GM18861 (cell line): Measurements from ENCODE around the gene FAT1.

Experiments used
- ATAC-seq: cut with Tn5 transposase; IDR thresholded peaks from one replicate; pipeline ENCODE4 v1.9.1; 2021; ENCODE audit not compliant: unreplicated experiment

Gene FAT1

DNA sequence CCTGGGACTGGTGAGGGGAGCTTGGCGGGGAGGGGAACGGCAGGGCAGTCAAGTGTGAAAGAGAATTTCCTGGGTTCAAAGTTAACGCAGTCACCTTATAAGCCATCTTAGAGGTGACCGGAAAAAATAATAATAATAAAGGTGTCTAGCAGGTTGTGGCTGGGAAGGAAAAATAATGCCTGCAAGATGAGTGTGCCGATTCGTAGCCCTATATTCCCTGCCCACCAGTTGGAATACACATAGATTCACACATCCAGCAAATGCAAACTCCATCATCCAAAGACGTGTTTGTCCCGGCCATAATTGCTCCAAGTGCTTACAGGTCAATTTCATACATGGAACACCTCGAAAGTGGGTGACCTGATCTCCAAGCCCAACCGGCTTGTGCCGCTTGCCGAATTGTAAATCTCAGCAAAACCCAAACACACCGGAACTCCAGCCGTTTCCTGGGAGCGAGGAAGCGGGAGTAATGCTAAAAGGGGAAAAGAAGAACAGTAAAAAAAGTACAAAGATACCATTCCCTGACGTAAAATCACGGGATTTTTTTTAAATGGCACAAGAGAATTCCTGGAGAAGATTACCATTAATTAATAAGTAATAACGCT, 1.3 kb upstream of the FAT1 start:
- ATAC-seq: no peak

- no peak for ATAC-seq
Observed at GRCh38 chr4:186724058-186724863, 605 bp upstream of the FAT1 start.

- ATAC-seq: no peak
Observed at GRCh38 chr4:186722796-186723291, 812 bp downstream of the FAT1 start.

DNA sequence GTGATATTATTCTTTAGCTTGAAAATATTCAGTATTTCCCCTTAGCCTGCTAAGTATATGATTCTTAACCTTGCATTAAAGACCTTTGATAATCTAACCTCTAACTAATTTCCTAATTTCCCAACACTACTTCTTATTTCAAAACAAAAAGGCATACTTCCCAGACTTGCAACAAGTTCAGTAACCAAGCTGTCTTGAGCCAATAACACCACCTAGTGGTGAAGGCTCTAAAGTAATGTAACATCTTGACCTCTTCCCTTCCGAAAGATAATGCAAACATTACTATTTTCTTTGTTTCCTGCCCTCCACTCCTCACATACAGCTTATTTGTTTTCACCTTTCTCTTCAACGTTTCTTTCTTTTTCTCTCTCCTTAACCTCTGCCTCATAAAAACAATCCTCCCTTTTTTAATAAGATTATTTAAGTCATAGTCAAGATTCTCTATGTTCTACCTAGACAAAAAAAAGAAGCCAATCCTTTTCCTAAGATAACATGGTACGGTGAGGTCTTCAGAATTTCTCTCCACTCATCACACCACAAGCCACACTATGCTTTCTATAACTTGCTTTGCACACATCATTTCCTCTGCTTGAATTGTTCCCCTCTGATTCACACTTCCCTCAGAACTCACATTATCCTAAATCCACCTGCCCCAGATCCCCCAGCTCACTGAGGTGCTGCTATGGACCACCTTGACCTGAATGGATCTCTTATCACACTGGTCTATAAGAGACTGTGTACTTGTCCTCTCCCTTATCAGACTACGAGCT, 3.5 kb downstream of the FAT1 start:
- no peak for ATAC-seq

GRCh38 chr4:186717556-186717955, 6.1 kb downstream of the FAT1 start:
- no peak for ATAC-seq

DNA sequence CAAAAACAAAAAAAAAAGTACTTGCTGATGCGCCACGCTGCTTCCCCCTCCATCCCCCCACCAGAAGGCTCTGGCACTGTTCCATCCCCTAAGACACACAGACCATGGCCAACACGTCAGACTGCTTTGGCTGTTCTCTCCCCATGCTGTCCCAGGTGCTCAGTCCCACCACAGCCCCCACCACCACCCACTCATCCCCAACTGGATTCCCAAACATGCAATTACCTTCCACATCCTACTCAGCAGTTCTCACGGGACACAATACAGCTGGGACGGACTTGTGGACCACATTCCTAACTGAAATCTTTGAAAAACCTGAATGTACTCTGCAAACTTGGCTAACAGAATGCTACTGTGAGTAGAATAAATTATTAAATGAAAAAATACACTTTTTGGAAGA, 8.6 kb downstream of the FAT1 start:
- no peak for ATAC-seq

DNA sequence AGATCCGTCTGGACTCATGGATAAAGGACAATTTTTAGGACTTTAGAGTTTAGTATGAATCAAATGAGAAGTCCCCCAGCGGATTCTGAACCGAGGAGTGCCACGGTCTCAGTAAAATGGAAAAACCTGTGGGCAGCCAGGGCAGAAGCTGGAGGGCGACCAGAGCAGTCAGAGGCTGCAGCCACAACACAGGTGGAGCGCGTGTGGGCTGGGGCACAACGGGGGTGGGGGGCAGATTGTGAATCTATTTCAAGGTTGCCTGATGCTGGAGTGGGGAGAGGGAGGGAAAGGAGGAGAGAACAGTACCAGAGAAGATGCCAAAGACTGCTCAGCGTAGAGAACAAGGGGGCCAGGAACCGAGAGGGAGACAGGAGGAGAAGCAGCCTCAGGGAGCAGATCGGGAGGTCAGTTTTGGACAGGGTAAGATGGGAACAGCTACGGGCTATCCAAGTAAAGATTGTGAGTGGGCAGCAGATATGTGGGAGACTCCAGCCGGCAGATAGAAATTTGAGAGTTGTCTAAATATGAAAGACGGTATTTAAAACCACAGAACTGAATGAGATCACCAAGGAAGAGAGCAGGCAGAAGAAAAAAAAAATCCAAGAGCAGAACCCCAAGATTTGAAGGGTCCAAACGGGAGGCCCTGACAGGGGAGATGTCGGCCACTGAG, 9.5 kb downstream of the FAT1 start:
- no peak for ATAC-seq

GRCh38 chr4:186712690-186713089, 11.0 kb downstream of the FAT1 start:
- no peak for ATAC-seq

DNA sequence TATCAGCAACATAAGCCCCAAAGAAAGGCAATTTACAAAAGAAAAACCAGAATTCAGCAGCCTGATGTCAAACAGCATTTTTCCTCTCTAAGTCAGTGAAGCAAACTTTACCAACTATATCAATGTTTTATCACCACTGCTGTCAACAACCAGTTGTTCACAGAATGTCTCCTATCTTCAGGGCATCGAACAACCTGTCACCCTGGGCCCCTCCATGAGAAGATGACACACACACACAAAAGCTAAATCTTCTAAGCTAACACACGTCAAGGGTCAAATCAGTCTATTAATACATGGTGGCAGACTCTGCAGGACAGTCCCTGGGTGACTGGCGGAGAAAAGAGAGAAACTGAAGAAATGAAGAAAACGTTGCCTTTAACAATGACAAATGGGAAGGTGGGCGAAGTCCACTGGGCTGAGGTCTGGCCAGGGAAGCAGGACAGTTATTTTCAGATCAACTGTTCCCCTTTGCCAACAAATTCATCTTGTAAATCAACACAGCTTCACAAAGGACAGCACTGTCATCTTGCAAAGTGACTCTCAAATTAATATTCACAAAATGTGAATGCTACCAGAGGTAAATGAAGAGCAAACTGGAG, 13.0 kb downstream of the FAT1 start:
- ATAC-seq: no peak

DNA sequence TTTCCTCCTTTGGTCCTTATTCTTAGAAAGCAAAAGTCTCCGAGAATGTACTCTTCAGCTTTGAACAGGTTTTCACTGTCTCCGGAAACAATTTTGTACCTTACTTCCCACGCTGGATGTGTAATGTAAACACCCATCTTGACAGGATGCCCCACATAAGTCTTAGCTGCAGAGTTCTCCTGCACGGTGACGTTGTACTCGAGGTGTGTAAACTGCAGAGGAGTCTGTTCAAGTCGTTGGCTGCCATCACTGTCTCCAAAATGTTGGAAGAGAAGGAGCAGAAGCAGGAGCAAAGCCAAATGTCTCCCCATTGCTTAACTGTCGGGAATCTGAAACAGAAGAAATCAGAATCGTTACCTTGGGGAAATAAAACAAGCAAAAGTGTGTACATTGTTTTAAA, 14.1 kb downstream of the FAT1 start:
- ATAC-seq: no peak

- ATAC-seq: no peak
Observed at GRCh38 chr4:186708554-186708953, 15.1 kb downstream of the FAT1 start.

GRCh38 chr4:186707996-186708395, 15.7 kb downstream of the FAT1 start:
- ATAC-seq: no peak

DNA sequence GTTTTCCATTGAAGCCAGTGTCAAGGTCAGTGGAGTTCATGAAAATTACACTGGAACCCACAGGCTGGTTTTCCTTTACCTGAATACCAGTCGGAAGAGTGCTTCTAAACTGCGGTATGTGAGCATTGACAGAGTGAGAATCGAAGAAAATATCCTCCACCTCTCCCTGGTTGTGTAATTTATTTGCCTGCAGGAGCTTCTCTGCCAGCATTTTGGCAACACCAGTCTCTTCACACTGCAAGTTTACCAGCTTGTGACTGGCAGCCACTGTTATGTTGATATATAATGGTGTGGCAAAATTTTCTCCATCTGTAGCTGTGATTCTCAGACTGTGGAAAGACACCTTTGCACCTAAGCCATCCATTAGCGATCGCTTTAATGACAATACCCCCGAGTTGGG, 16.1 kb downstream of the FAT1 start:
- no peak for ATAC-seq

DNA sequence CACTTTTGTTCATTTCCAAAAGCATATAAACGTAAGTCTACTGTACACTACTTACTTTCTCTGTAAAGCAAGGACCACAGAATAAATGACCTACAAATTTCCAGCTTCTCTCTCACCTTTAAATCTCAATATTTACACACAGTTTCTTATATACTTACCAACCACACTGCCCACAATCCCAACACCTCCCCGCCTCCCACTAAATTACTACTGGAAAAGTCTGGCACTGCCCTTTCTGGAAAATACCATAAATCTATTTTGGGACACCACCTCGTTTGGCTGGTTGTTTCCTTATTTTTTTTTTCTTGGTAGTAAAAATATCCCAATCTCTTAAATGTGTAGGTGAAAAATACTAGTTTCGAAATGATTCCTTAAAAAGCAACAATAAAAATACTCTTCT, 19.6 kb downstream of the FAT1 start:
- no peak for ATAC-seq

- no peak for ATAC-seq
Observed at GRCh38 chr4:186703510-186703909, 20.1 kb downstream of the FAT1 start.

DNA sequence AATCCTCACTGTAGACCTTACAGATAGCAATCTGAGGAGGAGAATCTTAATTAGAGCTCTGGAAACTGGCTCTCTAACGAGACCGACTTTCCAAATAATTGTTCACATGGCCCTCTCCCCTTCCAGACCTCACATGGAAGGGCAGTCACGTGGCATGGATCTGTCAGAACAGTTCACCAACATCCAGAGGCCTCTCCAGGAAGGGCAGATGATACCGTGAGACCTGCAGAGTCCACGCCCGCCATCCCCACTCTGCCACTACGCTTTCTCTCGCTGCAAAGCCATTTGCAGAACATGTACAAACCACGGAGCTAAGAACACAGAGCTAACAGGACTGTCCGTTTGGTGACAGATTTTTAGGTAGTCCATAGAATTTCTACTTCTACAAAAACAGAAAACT, 20.7 kb downstream of the FAT1 start:
- no peak for ATAC-seq

DNA sequence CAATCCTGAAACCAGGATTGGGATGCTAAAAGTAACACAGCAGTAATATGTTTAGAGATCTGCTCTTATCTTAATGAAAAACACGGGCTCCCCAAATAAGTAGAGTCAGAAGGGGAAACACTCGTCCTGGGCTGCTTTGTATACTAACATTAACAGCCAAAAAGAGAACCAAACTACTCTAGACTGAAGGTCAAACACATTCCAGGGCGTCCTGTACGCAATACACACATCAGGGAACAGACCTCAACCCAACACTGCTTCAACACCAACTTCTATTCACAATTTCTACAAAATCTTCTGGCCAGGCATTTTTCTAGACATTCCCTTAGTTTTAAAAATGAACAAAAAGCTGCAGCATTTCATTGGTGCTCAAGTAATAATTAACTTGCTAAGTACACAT, 21.4 kb downstream of the FAT1 start:
- ATAC-seq: no peak

GRCh38 chr4:186701788-186702187, 21.9 kb downstream of the FAT1 start:
- ATAC-seq: no peak

- no peak for ATAC-seq
Observed at GRCh38 chr4:186701273-186701672, 22.4 kb downstream of the FAT1 start.

GRCh38 chr4:186700746-186701145, 22.9 kb downstream of the FAT1 start:
- no peak for ATAC-seq

DNA sequence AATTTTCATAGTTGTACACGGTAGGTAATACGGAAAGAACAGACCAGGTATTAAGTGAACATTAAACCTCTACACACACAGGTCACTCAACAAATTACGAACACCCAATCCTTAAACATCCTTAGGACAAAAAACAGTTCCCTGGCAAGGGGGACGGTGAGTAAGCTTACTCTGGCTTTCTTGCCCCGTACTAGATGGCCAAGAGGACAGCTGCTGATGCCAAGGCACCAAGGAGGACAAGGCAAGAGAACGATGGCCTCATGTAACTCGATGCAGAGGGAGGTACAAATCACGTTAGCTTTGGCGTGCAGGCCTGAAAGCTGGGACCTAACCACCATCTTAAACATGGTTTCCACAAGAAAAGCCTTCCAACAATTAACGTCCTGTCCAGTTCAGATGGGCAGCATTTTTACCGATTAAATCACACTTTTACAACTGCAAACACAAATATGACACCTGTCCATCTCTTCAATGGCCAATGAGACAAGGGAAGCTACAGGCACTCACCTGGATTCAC, 23.7 kb downstream of the FAT1 start:
- no peak for ATAC-seq
